AG09309 (cell line): ENCODE results near the gene UPF2.

Source experiments
- DNase-seq: peaks from one replicate; pipeline ENCODE4 v3.0.0-alpha.2; 2010; ENCODE audit warnings: low read depth
- H3K4me3 ChIP-seq: 2 replicates; pipeline ENCODE4 v1.5.1; 2011; ENCODE audit warnings: mild to moderate bottlenecking, low read depth, low read length, moderate library complexity; ENCODE audit not compliant: control insufficient read depth
- CTCF ChIP-seq: IDR thresholded peaks from 2 replicates; pipeline ENCODE4 v1.5.1; 2011; ENCODE audit warnings: mild to moderate bottlenecking, low read depth, low read length, inconsistent platforms; ENCODE audit not compliant: insufficient read depth, control insufficient read depth; ENCODE audit errors: missing control alignments

The UPF2 gene

GRCh38 chr10:11910102-11910501 lies 132.5 kb downstream of the UPF2 start:
- DNase-seq = no peak
- H3K4me3 ChIP-seq = no peak overlapping the region
- no peak for TF ChIP-seq CTCF

- DNase-seq = no peak
- H3K4me3 ChIP-seq = no peak overlapping the region
- no peak for TF ChIP-seq CTCF
These were observed 133.0 kb downstream of the UPF2 start for GRCh38 chr10:11909618-11910017.

- TF ChIP-seq CTCF = no peak
- no peak overlapping the region for H3K4me3 ChIP-seq
- no peak for DNase-seq
These were observed 133.6 kb downstream of the UPF2 start for GRCh38 chr10:11908991-11909390.

- DNase-seq = no peak
- no peak overlapping the region for H3K4me3 ChIP-seq
- no peak for TF ChIP-seq CTCF
These were observed 134.1 kb downstream of the UPF2 start for GRCh38 chr10:11908536-11908935.

- no peak overlapping the region for H3K4me3 ChIP-seq
- TF ChIP-seq CTCF = no peak
- no peak for DNase-seq
These were observed 134.7 kb downstream of the UPF2 start for GRCh38 chr10:11907914-11908313.

- no peak for DNase-seq
- TF ChIP-seq CTCF = no peak
- H3K4me3 ChIP-seq = no peak overlapping the region
These were observed 135.9 kb downstream of the UPF2 start for GRCh38 chr10:11906714-11907113.

GRCh38 chr10:11902646-11903045 lies 140.0 kb downstream of the UPF2 start:
- no peak overlapping the region for H3K4me3 ChIP-seq
- TF ChIP-seq CTCF = no peak
- no peak for DNase-seq
